HG02973 (cell line): ENCODE data around the gene RHOC.

Experiments
- ATAC-seq: cut with Tn5 transposase; IDR thresholded peaks from one replicate; pipeline ENCODE4 v1.9.1; 2021; ENCODE audit warnings: moderate library complexity; ENCODE audit not compliant: unreplicated experiment

Gene RHOC

GRCh38 chr1:112718691-112719418 lies 11.9 kb upstream of the RHOC start:
- ATAC-seq, result no peak

DNA sequence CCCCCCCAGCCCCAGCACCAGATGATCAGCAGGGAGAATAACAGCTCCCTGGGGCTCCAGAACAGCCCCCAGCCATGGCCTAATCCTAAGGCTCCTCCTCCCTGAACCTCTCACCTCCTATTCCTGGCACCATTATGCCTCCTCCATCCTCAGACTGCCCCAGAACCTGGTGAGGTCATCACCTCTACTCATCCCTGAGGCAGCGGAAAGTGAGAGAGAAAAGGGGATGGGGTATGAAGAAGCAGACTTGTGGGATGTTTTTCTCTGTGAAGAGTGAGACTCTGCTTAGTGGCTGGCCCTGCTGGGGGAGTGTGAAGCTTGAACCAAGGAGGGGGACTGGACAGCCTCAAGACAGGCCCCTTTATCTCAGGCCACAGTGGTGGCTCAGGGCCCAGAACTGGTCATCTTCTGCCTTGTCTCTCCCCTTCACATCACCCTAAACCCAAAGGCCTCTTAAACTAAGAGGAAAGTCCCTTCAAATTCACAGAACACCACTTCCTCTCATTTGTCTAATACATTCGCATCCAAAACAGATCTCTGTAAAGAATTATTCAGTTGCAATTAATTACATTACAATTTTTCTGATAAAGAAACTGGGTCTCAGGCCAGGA lies 10.4 kb upstream of the RHOC start:
- no peak for ATAC-seq

DNA sequence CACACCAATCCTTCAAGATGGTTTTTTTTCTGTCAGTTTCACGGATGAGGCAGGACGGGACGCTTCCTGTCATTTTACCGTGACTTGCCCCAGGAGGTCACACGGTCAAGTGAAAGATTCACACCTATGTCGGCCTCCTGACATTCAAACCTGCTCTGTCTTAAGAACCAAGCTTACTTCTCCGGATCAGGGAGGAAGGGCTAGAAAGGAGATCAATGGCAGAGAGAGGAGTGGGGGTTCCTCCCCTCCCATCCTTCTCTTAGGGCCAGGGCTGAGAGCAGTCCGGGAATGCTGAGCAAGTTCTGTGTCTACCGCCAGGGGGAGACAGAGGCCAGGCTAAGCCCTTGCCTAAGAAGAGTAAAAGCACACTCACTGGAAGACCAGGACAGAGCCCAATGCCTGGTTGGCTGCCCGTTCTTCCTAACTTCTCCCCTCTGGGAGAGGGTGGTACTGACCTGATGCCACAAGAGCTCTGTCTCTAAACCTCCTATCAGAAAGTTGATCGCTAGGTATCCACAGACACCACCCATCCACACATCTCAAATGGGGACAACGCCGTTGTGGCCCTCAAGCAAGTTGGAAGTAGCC lies 9.3 kb upstream of the RHOC start:
- ATAC-seq, result peak; percentile 31

- ATAC-seq, result peak; percentile 67
These were observed 8.5 kb upstream of the RHOC start, which contains the start of gene PPM1J for GRCh38 chr1:112715264-112716053. Gene PPM1J, minus strand, starts transcription at chr1:112715332. Its CDS starts 31 bp downstream, at chr1:112715301.

- ATAC-seq, result peak; percentile 6
These were observed 7.7 kb upstream of the RHOC start for GRCh38 chr1:112714313-112715263.

DNA sequence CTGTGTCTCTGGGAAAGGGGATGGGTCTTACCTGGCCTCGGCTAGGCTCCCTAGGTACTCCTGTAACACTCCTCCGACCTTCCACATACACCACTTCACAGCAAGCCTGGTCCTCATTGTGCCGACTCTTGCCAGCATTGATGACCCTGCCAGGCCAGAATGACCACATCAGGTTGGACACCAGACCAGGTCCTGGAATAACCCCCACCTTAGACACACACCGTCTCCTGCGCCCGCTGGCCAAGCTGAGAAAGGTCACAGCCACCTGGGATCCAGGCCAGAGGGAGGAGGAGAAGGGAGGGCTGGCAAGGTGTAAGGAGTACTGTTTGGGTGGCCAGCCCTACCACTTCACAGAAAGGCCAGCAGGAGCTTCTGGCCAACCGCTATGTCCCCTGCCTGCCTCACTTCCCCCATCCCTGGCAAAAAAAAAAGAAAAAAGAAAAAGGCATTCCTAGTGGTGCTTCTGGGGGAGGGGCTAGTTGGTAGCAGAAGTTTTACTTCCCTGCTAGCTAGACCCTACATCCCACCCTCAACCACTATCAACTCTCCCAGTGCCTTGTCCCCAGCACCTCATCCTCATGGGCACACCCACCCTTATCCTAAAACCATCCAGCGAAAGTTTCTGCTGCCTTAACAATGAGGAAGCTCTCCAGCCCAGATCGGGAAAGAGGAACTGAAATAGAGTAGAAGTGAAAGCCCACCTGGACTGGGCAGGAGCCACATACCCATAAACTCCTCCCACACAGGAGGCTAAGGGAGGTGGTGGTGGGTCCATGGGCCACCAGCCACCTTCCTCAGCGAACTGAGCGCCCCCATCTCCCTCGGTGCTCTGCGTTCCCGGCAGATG lies 6.8 kb upstream of the RHOC start:
- no peak for ATAC-seq

DNA sequence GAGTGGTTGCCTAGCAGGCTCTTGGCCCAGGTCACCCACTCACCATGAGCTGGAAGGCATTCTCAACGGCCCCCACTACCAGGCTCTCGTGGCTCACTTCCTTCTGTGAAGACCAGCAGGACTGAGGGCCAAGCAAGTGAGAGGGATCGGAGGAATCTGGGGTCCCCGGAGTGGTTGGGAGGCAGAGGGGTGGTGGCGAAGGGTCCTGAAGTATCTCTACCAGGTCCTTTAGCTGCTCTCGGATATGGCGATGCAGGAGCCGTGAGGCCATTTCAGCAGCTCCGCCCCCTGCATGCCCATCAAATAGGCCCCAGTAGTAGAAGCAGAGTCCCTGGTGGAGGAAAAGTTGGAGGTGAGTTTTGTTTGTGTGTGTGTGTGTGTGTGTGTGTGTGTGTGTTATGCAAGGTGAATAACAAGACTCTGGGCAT lies 5.8 kb upstream of the RHOC start:
- no peak for ATAC-seq

- ATAC-seq, result no peak
These were observed 5.3 kb upstream of the RHOC start for GRCh38 chr1:112712191-112712590.

DNA sequence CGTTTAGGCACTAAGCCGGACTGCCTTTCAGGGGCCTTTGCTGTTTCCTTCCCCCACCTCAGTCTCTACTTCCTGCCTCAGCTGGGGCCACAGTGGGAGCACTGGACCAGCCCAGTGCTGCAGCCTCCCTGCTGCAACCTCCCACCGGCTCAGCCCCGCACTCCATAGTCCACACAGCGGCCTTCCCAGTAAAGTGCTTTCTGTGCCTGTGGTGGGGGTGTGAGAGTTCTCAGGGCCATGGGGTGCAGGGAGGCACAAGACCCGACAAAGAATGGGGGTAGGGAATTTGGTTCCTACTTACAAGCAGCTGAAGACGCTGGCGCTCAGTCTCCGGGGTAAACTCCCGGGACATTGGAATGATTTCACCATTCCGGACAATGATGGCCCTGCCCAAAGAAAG lies 4.7 kb upstream of the RHOC start:
- no peak for ATAC-seq

GRCh38 chr1:112711041-112711440 lies 4.1 kb upstream of the RHOC start:
- ATAC-seq, result no peak

- no peak for ATAC-seq
These were observed 3.7 kb upstream of the RHOC start for GRCh38 chr1:112710586-112710985.

GRCh38 chr1:112710159-112710558 lies 3.2 kb upstream of the RHOC start:
- ATAC-seq, result no peak

DNA sequence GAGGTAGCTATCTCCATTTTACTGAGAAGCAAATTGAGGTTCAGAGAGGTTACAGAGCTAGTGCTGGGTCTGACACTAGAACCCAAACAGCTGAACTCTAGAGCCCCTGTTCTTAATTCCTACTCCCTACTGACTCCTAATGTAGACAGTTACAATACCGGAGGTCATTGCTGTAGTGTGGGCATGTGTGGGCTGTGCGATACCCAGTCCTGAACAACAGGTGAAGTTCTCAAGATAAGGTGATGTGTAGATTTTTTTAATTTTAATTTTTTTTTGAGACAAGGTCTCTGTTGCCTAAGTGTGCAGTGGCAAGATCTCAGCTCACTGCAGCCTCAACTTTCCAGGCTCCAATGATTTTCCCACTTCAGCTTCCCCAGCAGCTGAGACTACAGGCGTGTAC lies 1.6 kb upstream of the RHOC start:
- no peak for ATAC-seq

- no peak for ATAC-seq
These were observed 1.1 kb upstream of the RHOC start for GRCh38 chr1:112708002-112708448.

DNA sequence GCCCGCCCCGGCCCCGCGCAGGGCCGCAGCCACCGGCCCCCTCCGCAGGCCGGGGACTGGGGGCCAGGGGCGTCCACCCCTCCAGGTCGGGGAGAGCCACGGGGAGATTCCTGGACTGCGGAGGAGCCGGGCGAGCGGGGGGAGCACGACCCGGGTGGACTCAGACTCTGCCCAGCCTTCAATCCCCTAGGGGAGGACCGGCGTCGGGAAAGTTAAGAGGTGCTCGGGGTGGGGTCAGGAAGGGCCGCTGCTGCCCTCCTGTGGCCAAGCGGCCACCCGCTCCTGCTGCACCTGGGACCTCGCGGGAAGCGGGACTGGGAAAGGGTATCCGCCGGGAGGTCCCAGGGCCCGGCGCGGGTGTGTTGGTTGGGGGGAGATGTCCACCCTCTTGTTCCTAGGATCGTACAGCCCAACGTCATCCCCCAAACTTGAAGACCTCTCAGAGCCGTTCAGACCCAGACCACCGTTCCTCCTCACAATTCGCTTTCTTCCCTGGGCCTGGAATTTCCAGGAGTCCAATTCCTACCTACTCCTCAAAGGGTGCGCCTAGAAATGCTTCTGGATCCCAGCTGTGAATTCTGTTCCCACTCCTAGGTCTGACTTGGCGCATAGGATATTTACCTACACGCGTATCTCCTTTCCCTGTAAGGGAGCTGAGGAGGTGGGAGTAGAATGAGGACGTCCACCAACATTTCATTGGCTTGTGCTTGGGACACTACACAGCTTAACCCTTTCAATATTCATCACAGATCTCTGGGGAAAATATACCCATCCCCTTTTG lies 484 bp upstream of the RHOC start:
- peak; percentile 48 for ATAC-seq

GRCh38 chr1:112704934-112705627 lies 1.8 kb downstream of the RHOC start:
- peak; percentile 46 for ATAC-seq

DNA sequence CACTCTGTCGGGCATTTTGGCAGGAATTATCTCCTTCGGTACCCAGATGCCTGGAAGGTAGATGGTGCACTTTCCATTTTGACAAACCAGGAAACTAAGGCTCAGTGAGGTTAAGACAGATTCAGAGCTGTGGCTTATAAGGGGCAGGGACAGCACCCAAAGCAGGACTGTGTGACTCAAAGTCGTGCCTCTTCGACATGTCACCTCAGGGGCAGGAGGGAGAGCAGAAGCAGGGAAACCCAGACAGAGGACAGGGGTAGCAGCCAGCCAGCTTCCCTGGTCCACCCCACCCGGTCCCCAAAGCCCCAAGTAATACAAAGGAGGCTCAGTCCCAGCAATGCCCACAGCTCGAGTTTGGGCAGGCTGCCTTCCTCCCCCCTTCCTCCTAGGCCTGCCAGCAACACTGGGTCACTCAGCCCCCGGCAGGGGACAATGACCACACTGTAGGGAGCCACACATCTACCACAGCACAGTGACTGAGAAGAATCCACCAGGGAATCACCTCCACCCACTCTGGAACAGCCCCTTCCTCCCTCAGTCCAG lies 2.5 kb downstream of the RHOC start:
- ATAC-seq, result no peak

DNA sequence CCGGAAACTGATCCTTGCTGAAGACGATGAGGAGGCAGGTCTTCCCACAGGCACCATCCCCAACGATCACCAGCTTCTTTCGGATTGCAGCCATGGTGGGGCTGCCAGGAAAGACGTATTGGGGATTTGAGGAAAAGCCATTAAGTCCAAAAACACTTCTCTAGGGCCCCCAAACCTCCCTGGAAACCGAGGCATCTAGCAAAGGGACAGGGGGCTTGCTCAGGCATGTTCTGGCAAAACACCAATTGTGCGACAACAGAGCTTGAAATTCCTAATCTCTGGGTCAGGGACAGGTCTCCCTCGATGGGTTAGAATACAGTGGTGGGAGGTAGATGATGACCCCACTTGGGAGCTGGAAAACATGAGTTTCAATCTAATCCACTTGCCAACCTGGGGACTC lies 3.2 kb downstream of the RHOC start:
- ATAC-seq, result no peak
